GM19397 (cell line): ENCODE data around the gene ZFYVE16.
"Not testable (repeated sequence)": the region's sequence is repeated elsewhere in the genome, so short reads cannot be mapped to it uniquely, and the experiment has no call there.

Experiments
- ATAC-seq: cut with Tn5 transposase; IDR thresholded peaks from one replicate; pipeline ENCODE4 v1.9.1; 2021; ENCODE audit warnings: mild to moderate bottlenecking, moderate library complexity; ENCODE audit not compliant: unreplicated experiment

The ZFYVE16 gene

DNA sequence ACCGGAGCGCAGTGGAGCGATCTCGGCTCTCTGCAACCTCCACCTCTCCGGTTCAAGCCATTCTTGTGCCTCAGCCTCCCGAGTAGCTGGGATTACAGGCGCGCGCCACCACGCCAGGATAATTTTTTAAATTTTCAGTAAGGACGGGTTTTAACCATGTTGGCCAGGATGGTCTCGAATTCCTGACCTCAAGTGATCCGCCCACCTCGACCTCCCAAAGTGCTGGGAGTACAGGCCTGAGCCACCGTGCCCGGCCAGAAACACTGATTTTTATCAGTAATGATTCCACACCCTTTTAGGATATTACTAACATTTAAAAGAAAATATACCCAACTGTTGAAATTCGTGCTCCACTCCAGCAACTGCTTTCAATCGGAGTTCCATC is 79.6 kb downstream of the ZFYVE16 start:
- no peak for ATAC-seq

DNA sequence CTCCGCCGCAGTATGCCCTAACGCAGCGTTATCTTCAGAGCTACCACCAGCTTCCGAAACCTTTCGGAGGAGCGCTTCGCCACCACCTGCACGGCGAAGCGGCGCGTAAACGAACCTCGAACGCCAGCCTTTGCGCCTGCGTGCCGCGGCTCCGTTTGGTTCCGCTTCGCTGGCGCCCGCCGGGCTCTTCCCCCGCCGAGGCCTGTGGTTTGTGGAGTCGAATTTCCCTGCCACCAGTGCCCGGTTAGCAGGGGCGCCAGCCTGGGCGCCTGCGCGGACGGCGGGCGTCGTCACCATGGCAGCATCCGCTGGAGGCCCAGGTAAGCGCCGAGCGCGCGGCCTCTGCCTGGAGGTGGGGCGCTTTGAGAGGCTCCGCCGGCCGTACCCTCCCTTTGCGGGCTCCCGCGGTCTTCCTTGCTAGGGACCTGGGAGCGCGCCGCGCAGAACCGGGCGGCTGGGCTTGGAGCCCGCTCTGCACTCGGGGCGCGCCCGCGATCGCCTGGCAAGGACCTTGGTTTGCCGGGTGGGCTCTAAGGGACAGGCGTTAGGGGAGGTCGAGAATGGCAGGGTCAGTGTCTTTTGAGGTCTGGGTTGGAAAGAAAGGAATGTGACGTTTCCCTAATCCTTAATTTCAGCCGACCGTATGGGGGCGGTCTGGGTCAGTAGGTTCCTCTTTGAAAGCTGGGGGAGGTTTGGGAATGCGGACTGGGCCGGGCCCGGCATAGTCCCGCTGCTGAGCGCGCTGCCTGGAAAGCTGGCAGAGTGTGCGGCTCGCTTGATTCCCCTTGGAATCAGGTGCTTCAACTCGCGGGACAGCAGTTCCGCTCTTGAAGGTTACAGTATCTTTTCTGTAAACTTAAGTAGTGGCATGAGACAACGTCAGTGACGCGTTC is 80.2 kb downstream of the ZFYVE16 start, which contains the start of gene FAM151B:
Gene FAM151B (plus strand): TSS at position 272 of the 893 bp plus-strand sequence. CDS start 24 bp downstream, at position 296.
- ATAC-seq: peak; percentile 96

- ATAC-seq: no peak
These were observed 83.4 kb downstream of the ZFYVE16 start for GRCh38 chr5:80491296-80491695.

- ATAC-seq: no peak
These were observed 84.9 kb downstream of the ZFYVE16 start for GRCh38 chr5:80492741-80493140.

DNA sequence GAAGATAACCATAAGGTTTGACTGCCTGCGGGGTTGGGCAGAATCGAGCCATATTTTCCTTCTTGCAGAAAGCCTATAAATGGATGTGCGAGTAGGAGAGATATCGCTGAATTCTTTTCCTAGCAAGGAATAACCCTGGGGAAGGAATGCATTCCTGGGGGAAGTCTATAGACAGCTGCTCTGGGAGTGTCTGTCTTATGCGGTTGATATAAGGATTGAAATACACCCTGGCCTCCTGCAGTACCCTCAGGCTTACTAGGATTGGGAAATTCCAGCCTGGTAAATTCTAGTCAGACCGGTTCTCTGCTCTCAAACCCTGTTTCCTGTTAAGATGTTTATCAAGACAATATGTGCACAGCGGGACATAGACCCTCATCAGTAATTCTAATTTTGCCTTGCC is 85.6 kb downstream of the ZFYVE16 start:
- ATAC-seq: not testable (repeated sequence)

DNA sequence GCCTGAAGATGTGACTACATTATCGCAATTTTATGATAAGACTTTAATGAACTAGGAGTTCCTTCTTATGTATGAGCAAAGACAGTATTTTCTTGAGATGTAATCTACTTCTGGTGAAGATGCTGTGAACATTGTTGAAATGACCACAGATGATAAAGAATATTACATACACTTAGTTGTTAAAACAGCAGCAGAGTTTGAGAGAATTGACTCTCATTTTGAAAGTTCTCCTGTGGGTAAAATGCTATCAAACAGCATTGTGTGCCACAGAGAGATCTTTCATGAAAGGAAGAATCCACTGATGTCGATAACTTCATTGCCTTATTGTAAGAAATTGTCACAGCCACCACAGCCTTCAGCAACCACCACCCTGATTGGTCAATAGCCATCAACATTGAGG is 88.0 kb downstream of the ZFYVE16 start:
- ATAC-seq: no peak

DNA sequence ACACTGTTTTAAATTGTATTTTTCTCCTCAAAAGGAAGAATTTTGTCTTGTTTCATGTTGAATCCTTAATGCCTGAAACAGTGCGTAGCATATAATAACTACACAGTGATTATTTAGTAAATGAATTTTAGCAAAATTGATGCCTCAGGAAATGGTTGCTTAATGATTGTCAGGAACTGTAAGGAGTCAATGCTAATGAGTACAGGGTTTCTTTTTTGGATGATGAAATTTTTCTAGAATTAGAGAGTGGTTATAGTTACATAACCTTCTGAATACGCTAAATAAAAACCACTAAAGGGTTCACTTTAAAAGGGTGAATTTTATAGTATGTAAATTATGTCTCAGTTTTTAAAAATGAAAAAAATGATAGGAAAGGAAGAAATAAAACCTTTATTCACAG is 94.9 kb downstream of the ZFYVE16 start:
- ATAC-seq: no peak

DNA sequence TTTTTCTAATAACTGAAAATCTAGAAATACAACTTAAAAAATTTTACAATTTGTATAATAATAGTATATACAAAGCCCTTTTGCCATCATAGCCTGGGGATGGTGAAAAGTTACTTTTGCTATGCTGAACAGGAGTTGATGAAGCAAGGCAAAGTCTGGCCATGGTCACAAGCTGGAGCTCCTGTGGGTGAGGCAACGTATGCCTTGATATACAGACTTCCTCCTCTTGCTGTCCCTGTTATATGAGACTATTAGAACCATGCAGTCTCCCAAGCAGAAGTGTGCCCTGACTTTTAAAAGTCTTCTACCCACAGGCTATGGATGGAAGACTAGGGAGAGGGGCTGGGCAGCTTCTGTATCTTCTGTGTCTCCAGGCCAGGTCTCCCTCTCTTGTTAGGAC is 95.8 kb downstream of the ZFYVE16 start:
- ATAC-seq: no peak

DNA sequence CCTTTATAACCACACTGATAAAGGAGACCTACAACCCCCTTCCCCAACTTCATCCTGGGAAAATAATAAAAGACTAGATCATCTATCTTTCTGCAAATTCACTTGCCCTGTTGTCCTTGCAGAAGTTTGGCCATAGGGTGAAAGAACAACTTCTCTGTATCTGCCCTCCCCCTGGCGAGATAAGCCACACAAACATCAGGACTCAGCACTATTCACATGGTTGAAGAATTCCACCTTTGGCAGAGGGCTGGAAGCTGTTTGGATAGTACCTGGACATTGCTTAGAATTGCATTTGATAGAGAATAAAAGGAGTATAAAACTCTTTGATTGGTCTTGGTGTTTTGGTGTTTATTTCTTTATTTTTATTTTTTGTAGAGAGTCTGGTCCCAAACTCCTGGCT is 97.0 kb downstream of the ZFYVE16 start:
- no peak for ATAC-seq

GRCh38 chr5:80507663-80508062 is 99.8 kb downstream of the ZFYVE16 start:
- no peak for ATAC-seq

DNA sequence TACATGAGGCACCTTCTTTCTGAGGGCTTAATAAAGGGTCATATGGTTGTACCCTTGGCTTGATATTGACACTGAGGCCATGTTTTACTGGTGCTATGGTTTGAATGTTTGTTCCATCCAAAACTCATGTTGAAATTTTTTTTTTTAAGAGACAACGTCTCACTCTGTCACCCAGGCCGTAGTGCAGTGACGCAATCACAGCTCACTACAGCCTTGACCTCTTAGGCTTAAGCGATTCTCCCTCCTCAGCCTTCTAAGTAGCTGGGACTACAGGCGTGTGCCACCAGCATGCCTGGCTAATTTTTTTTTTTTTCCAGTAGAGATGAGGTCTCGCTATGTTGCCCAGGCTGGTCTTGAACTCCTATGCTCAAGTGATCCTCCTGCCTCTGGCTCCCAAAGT is 101.0 kb downstream of the ZFYVE16 start:
- no peak for ATAC-seq

- no peak for ATAC-seq
These were observed 101.5 kb downstream of the ZFYVE16 start for GRCh38 chr5:80509362-80509761.

DNA sequence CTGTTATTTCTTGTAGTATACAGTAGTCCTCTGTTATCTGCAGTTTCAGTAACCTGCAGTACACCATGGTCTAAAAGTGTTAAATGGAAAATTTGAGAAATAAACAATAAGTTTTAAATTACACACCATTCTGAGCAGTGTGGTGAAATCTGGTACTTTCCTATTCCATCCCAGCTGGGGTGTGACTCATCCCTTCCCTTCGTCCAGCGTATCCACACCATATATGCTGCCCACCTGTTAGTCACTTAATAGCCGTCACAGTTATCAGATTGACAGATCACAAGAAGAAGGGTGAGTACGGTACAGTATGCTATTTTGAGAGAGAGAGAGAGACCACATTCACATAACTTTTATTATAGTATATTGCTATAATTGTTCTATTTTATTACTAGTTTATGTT is 109.0 kb downstream of the ZFYVE16 start:
- no peak for ATAC-seq
